ENCODE measurements around the gene TTC1. TPM values are rescaled to one million over a fixed set of nuclear protein-coding genes. Genes with fewer than 3 reads are reported as not detected.

The TTC1 gene
- total RNA-seq, 1 experiment from 2014 or later, result 84.6 TPM

DNA sequence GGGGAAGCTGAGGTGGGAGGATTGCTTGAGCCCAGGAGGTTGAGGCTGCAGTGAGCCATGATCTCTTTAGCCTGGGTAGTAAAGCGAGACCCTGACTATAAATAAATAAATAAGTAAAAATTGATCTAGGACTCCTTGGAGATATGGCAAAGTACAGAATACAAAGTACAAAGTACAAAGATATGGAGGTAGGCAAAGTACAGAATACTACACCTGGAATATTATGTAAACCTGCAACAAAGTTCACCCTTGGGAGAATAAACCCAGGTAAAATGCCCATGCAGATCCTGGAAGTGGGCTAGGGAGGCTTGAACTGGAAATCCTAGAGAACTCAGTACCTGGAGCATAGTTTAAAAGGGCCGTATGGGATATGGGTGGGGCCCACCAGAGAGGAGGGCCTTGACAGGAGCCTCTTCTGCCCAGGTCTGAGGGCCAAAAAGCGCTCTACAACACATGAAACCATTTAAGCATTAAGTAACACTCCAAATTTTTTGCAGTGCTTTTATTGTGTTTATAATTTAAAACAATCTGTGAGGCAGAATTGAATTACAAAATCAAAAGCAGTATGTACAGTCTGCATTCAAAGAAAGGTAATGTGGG is 20.7 kb downstream of the TTC1 start:
- ChIA-PET CTCF (interaction anchor here (0.9 to 3.3 kb wide), 2 partner anchors 8 to 750 kb away, joined by 3 to 43 read pairs; no protein-coding TSS in a partner anchor), POLR2A (no interaction called here)
- intact Hi-C loops (cut with micrococcal nuclease), result no loop called here
- BruUV-seq (replicated peaks), result no TSS peak
- TF ChIP-seq, protein P1, sequence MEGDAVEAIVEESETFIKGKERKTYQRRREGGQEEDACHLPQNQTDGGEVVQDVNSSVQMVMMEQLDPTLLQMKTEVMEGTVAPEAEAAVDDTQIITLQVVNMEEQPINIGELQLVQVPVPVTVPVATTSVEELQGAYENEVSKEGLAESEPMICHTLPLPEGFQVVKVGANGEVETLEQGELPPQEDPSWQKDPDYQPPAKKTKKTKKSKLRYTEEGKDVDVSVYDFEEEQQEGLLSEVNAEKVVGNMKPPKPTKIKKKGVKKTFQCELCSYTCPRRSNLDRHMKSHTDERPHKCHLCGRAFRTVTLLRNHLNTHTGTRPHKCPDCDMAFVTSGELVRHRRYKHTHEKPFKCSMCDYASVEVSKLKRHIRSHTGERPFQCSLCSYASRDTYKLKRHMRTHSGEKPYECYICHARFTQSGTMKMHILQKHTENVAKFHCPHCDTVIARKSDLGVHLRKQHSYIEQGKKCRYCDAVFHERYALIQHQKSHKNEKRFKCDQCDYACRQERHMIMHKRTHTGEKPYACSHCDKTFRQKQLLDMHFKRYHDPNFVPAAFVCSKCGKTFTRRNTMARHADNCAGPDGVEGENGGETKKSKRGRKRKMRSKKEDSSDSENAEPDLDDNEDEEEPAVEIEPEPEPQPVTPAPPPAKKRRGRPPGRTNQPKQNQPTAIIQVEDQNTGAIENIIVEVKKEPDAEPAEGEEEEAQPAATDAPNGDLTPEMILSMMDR (IDR thresholded peaks at IDR 0.05; ENCODE audit: unreplicated experiment), result no peak
- Mint-ChIP-seq H3K27me3 (ENCODE audit: insufficient read depth, unreplicated experiment) (no peaks in the 10 kb centered on the region), H3K4me1 (ENCODE audit: insufficient read depth, unreplicated experiment) (no peaks in the 10 kb centered on the region), H3K36me3 (ENCODE audit: insufficient read depth, unreplicated experiment) (peaks cover 60% of the 10 kb centered on the region), H3K4me3 (ENCODE audit: unreplicated experiment) (no peak overlapping the region), H3K27ac (ENCODE audit: low read depth, unreplicated experiment) (peak overlapping the region; percentile 43), H3K9me3 (ENCODE audit: unreplicated experiment) (no peaks in the 10 kb centered on the region)
- no peak for DNase-seq (ENCODE audit: unreplicated experiment)

DNA sequence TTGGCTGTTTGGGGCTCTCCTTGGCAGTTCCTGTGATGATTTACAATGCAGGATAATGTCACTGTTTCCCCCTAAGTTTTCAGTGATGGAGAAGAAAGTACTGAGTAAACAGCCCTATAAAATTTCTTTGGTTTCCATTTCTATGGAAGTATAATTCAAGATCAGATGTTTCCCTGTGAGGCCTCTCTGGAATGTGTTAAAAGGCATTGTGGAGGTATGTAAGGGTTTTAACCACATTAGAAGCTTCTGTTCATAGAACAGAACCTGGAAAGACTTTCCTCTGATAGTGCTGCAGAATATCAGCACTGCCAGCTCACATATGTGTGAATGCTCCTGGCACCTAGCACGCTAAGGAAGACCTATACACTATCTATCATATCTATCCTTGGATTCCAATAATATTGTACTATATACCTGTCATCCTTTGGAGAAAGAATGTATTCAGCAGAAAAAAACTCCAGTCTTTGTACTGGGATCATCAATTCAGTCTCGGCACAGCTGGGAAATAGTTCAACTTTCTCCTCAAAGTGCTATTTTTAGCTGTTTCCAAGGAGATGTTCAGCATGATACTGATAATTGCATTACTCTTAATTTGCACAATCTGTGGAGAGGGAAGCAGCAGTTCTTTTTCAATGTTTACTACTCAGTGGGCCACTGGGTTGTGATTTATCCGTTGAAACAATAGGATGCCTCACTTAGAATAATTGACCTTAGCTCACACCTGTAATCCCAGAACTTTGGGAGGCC is 21.9 kb downstream of the TTC1 start:
- H3K36me3 Mint-ChIP-seq (ENCODE audit: insufficient read depth, unreplicated experiment), result peaks cover 60% of the 10 kb centered on the region
- H3K9me3 Mint-ChIP-seq (ENCODE audit: unreplicated experiment), result no peaks in the 10 kb centered on the region
- POLR2A ChIA-PET, result interaction anchor here (0.8 kb wide), 1 partner anchor 10 kb away, joined by 3 read pairs; no protein-coding TSS in a partner anchor
- BruUV-seq (replicated peaks), result no TSS peak
- TF ChIP-seq, protein P1 (IDR thresholded peaks at IDR 0.05; ENCODE audit: unreplicated experiment), result no peak
- CTCF ChIA-PET, result interaction anchor here (0.6 to 3.3 kb wide), 4 partner anchors 10 to 751 kb away, joined by 3 to 43 read pairs (median 3); no protein-coding TSS in a partner anchor
- intact Hi-C loops (cut with micrococcal nuclease), result no loop called here
- no peak overlapping the region for H3K4me3 Mint-ChIP-seq (ENCODE audit: unreplicated experiment)
- no peaks in the 10 kb centered on the region for H3K27me3 Mint-ChIP-seq (ENCODE audit: insufficient read depth, unreplicated experiment)
- H3K4me1 Mint-ChIP-seq (ENCODE audit: insufficient read depth, unreplicated experiment), result no peaks in the 10 kb centered on the region
- no peak overlapping the region for H3K27ac Mint-ChIP-seq (ENCODE audit: low read depth, unreplicated experiment)
- DNase-seq (ENCODE audit: unreplicated experiment), result no peak

DNA sequence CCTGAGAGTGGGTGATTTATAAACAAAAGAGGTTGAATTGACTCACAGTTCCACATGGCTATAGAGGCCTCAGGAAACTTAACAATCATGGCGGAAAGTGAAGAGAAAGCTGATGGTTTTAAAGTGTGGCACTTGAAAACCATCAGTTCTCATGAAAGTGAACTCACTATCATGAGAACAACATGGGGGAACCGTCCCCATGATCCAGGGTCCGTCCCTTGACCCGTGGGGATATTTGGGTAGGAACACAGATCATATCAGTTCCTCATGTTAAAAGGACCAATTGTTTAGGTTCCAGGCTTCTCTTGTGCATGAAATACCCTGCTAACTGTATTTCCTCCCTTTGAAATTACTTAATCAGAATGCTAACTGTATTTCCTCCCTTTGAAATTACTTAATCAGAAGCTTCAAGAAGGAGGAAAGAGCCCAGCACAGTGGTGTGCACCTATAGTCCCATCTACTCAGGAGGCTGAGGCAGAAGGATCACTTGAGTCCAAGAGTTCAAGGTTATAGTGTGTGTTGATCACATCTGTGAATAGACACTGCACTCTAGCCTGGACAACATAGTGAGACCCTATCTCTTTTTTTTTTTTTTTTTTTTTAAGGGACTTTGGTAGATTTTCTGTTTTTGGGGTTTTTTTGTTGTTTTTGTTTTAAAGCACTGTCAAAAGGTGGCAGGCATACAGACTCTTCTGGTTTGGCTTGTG is 24.8 kb downstream of the TTC1 start:
- ChIA-PET CTCF (interaction anchor here (0.6 to 2.8 kb wide), 6 partner anchors 8 to 47 kb away, joined by 3 to 27 read pairs (median 6); no protein-coding TSS in a partner anchor), POLR2A (no interaction called here)
- intact Hi-C loops (cut with micrococcal nuclease), result no loop called here
- Mint-ChIP-seq H3K27me3 (ENCODE audit: insufficient read depth, unreplicated experiment) (no peaks in the 10 kb centered on the region), H3K4me1 (ENCODE audit: insufficient read depth, unreplicated experiment) (no peaks in the 10 kb centered on the region), H3K4me3 (ENCODE audit: unreplicated experiment) (no peak overlapping the region), H3K36me3 (ENCODE audit: insufficient read depth, unreplicated experiment) (peaks cover 65% of the 10 kb centered on the region), H3K9me3 (ENCODE audit: unreplicated experiment) (no peaks in the 10 kb centered on the region), H3K27ac (ENCODE audit: low read depth, unreplicated experiment) (no peak overlapping the region)
- TF ChIP-seq, protein P1 (IDR thresholded peaks at IDR 0.05; ENCODE audit: unreplicated experiment), result no peak
- DNase-seq (ENCODE audit: unreplicated experiment), result no peak
- no TSS peak for BruUV-seq (replicated peaks)

DNA sequence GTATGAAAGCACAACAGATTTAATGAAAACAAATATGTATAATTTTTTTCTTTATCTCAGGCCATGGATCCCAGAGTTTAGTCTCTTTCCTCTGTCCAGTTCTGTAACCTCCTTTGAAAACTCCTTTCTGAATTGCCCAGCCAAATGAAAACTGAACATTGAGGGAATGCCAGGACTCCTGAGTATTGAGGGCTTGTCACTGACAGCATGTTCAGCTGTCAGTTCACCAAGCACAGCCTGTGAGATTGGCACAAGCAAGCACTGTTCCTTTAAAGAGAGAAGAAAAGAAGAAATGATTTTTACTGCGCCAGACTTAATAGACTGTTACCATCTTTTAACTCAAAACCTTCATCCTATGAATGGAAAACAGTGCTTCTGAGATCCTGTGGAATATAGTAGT is 27.3 kb downstream of the TTC1 start:
- no peak overlapping the region for H3K4me3 Mint-ChIP-seq (ENCODE audit: unreplicated experiment)
- H3K27me3 Mint-ChIP-seq (ENCODE audit: insufficient read depth, unreplicated experiment), result no peaks in the 10 kb centered on the region
- POLR2A ChIA-PET, result no interaction called here
- TF ChIP-seq, protein P1 (IDR thresholded peaks at IDR 0.05; ENCODE audit: unreplicated experiment), result no peak
- H3K27ac Mint-ChIP-seq (ENCODE audit: low read depth, unreplicated experiment), result no peak overlapping the region
- H3K4me1 Mint-ChIP-seq (ENCODE audit: insufficient read depth, unreplicated experiment), result no peaks in the 10 kb centered on the region
- H3K9me3 Mint-ChIP-seq (ENCODE audit: unreplicated experiment), result no peaks in the 10 kb centered on the region
- no TSS peak for BruUV-seq (replicated peaks)
- CTCF ChIA-PET, result interaction anchor here (0.5 to 1.3 kb wide), 4 partner anchors 14 to 355 kb away, joined by 3 to 8 read pairs (median 3); no protein-coding TSS in a partner anchor
- H3K36me3 Mint-ChIP-seq (ENCODE audit: insufficient read depth, unreplicated experiment), result peaks cover 71% of the 10 kb centered on the region
- intact Hi-C loops (cut with micrococcal nuclease), result no loop called here
- DNase-seq (ENCODE audit: unreplicated experiment), result no peak
